Measurements from ENCODE around the gene METTL27.
"Not testable (repeated sequence)": the region's sequence is repeated elsewhere in the genome, so short reads cannot be mapped to it uniquely, and the experiment has no call there.

Gene METTL27

DNA sequence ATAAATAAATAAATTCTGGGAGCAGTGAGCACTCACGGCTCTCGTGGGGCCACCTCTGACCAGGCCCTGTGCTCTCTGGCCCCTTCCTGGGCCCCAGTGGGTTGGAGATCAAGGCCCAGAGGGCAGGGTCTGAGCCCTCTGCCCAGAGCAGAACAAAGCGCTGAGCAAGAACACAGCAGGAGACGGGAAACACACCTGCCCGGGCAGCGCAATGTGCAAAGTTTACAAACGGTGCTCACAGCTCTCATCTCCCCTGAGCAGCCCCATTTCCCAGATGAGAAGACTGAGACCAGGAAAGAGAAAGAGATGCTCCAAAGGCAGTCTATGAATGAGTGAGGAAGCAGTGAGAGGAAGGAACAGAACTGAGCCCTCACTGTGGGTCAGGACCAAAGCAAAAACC, 3.0 kb downstream of the METTL27 start:
- DNase-seq (ENCODE audit: low spot score) = no peak

DNA sequence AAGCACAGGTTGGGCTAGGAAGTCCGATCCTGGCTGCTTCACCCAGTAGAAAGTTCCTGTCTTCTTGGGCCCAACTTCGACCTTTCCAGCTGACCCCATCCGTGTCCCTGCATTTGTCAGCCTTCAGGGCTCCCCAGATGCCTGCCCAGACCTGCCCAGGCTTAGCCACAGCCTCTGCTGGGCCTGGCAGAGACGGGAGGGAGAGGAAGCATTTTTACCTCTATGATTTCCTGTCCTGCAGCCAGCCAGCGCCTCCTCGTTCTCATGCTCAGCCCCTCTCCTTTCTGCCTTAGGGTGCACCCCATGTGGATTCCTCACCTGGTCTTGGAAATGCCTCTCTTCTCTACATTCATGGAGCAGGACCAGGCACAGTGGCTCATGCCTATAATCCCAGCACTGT, 3.7 kb downstream of the METTL27 start:
- no peak for DNase-seq (ENCODE audit: low spot score)

DNA sequence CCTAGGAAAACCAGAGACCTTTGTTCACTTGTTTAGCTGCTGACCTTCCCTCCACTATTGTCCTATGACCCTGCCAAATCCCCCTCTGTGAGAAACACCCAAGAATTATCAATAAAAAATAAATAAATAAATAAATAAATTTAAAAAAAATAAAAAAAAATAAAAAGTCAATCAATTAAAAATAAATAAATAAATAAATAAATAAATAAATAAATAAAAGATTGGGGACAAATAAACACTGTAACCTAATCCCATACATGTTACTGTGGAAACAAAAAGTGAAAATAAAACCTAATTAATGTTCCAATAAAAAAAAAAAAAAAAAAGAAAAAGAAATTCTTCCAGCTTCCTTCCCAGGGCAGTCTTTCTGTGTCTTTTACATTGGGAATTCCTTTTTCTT, 5.1 kb downstream of the METTL27 start:
- not testable (repeated sequence) for DNase-seq (ENCODE audit: low spot score)

DNA sequence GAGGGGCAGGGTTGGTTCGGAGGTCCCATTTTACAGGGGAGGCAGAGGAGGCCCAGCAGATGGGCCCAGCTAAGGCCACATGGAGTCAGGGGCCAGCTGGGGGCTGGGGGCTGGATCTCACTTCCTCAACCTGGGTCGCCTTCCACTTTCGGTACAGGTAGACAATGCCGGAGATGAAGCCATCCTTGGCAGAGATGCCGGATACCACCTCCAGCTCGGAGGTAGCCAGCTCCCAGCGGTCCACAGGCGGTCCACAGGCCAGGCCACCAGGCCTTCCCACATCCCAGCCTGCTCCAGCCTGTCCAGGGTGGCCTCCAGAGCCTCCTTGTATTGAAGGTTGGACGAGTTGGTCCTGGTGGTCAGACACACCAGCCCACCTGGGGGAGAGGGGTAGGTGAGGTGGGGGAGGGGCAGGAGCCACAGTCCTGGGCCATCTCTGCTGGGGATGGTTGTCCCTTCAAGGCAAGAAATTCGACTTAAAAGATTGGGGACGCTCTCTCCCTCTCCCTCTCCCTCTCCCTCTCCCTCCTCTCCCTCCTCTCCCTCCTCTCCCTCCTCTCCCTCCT, 7.6 kb downstream of the METTL27 start:
- DNase-seq (ENCODE audit: low spot score) = no peak

DNA sequence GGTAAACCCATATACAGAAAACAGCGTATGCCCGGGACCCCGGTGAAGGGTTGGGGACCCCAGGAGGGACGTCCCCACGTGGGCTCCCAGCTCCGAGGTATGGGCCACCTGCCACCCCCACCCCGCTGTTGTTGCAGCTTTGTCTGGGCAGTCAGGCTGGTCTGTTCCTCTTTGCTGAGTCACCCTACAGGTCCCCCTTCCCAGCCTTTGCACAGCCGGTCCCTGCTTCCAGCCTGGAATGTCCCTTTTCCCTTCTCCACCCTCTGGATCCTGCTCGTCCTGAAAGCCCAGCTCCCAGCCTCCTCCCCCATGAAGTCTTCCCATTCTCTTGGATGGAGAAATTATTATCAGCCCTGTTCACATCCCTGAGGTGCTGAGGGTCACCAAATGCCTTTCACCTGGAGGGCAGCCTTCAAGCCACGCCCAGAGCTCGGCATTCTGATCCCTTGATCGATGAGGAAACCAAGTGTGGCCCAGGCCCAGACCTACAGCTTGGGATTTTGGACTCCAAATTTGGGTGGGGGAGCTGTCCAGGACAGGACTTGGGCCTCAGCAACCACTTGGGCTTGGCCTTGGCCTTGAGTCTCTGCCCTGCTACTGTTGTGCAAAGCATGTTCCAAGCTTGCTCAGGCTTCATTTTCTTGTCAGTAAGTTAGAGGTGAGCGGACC, 8.9 kb downstream of the METTL27 start:
- DNase-seq (ENCODE audit: low spot score) = no peak

DNA sequence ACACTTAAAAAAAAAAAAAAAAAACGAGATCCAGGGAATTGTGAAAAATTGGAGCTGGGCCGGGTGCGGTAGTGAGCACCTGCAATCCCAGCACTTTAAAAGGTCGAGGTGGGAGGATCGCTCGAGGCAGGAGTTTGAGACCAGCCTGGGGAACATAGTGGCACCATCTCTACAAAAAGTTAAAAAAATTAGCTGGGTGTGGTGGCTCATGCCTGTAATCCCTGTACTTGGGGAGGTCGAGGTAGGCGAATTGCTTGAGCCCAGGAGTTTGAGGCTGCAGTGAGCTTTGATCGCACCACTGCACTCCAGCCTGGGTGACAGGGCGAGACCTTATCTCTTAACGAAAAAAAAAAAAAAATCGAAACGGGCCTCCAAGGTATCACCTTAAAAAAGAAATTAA, 9.5 kb downstream of the METTL27 start:
- DNase-seq (ENCODE audit: low spot score) = no peak

DNA sequence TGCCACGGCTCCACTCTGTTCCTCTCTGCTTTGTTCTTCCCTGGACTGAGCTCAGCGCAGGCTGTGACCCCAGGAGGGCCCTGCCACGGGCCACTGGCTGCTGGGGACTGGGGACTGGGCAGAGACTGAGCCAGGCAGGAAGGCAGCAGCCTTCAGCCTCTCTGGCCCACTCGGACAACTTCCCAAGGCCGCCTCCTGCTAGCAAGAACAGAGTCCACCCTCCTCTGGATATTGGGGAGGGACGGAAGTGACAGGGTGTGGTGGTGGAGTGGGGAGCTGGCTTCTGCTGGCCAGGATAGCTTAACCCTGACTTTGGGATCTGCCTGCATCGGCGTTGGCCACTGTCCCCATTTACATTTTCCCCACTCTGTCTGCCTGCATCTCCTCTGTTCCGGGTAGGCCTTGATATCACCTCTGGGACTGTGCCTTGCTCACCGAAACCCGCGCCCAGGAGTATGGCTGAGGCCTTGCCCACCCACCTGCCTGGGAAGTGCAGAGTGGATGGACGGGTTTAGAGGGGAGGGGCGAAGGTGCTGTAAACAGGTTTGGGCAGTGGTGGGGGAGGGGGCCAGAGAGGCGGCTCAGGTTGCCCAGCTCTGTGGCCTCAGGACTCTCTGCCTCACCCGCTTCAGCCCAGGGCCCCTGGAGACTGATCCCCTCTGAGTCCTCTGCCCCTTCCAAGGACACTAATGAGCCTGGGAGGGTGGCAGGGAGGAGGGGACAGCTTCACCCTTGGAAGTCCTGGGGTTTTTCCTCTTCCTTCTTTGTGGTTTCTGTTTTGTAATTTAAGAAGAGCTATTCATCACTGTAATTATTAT, 10.3 kb downstream of the METTL27 start:
- DNase-seq (ENCODE audit: low spot score) = no peak

DNA sequence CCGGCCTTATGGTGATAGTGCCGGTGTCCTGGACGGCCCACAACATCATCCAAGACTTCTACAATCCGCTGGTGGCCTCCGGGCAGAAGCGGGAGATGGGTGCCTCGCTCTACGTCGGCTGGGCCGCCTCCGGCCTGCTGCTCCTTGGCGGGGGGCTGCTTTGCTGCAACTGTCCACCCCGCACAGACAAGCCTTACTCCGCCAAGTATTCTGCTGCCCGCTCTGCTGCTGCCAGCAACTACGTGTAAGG, 10.8 kb downstream of the METTL27 start:
- DNase-seq (ENCODE audit: low spot score) = no peak

DNA sequence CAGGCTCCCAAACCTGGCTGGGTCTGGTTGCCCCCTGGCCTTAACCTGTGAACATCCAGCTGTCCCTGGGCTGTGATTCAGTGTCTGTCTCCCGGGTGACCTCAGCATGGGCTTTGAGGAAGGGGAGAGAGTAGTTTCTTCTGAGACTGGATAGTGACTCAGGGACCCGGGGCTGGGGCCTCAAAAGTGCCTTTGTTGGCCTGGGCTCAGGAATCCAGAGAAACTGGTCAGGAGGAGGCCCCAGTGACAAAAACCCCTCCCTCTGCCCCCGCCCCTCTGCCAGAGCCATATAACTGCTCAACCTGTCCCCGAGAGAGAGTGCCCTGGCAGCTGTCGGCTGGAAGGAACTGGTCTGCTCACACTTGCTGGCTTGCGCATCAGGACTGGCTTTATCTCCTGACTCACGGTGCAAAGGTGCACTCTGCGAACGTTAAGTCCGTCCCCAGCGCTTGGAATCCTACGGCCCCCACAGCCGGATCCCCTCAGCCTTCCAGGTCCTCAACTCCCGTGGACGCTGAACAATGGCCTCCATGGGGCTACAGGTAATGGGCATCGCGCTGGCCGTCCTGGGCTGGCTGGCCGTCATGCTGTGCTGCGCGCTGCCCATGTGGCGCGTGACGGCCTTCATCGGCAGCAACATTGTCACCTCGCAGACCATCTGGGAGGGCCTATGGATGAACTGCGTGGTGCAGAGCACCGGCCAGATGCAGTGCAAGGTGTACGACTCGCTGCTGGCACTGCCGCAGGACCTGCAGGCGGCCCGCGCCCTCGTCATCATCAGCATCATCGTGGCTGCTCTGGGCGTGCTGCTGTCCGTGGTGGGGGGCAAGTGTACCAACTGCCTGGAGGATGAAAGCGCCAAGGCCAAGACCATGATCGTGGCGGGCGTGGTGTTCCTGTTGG, 11.4 kb downstream of the METTL27 start, which contains the start of gene CLDN4:
Gene CLDN4 (plus strand): TSS at position 316 of the 903 bp plus-strand sequence. CDS start 206 bp downstream, at position 522.
- no peak for DNase-seq (ENCODE audit: low spot score)

DNA sequence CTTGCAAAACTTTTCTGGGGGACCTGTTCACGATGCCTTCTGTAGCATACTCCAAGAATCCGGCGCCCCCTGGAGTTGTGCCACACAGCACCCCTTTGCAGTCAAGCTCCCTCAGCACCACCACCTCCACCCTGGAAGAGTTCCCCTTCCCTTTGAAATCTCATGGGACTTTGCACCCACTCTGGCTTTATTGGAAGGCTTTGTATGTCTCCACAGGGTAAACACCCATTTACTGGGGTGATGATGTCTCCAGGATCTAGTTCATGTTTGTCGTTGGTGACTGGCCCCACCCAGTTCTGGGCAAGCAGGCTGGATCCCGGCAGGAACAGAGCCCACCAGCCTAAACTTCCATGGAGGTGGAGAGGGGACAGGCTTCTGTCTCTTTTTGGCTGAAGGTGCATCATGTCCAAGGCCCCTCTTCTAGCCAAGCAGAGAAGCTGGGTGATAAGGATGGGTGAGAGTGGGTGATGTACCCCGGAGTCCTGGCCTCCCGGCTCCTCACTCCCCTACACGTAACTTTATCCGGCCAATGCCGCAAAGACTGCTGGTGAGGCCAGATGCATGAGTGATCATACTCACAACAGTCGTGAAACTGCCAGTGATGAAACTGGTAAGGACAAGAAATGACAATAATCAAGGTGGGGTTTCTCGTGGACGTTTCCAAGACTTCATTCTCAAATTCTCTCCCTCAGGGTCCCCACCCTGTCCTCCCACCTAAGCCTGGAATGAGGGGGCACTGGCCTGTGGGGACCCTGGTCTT, 12.2 kb downstream of the METTL27 start:
- DNase-seq (ENCODE audit: low spot score) = no peak

DNA sequence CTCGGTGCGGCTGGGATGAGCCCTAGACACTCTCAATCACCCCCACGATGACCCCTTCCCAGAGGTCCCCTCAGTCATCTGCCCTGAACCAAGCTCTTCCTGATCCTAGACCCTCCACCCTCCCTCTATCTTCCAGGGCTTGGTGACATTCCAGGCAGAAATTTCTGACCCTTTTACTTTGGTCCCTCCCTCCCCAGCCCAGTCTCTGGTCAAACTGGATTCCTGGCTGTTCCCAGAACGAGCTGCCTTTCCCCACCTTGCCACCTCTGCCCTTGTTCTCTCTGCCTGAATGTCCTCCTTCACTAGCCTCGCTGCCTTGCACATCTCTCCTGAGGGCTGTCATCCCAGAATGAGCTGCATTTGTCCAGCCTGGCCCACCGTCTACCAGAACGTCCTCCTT, 12.8 kb downstream of the METTL27 start:
- no peak for DNase-seq (ENCODE audit: low spot score)

DNA sequence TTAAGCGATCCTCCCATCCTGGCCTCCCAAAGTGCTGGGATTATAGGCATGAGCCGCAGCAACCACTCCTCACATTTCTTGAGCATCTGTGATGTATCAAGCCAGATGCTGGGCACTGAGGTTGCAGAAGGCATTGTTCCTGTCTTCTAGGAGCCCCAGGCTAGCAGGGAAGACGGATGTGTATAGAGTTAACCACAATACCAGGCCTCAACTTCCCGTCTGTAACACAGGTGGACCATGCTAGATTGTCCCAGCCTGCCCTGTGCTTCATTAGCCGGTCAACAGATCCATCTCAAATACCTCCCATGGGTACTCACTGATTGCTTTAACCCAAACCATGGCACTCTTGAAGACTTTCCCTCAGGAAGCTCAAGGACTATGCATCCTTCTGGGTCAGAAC, 13.3 kb downstream of the METTL27 start:
- no peak for DNase-seq (ENCODE audit: low spot score)

DNA sequence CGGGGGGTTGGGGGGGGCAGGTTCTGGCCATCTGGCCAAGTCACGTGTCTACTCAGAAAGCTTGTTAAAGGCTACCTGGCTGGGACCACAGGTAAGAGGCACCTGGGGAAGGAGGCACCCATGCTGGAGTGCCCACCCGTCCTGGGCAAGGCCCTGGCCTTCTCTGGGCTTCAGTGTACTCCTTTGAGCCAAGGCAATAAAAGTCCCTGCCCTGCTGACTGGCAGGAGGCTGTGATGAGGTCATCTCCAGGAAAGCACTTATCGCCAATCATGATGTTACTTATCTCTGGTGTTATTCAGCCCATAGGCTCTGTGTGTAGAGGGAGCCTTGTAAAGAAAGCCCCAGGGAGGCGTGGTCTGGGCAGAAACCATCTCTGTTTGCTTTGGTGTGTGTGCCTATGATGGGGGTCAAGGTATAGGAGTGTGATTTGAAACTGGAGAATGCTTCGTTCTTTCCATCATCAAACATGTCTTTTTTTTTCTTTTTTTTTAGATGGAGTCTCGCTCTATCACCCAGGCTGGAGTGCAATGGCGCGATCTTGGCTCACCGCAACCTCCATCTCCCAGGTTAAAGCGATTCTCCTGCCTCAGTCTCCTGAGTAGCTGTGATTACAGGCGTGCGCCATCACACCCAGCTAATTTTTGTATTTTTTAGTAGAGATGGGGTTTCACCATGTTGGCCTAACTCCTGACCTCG, 14.1 kb downstream of the METTL27 start:
- peak; percentile 64 for DNase-seq (ENCODE audit: low spot score)

DNA sequence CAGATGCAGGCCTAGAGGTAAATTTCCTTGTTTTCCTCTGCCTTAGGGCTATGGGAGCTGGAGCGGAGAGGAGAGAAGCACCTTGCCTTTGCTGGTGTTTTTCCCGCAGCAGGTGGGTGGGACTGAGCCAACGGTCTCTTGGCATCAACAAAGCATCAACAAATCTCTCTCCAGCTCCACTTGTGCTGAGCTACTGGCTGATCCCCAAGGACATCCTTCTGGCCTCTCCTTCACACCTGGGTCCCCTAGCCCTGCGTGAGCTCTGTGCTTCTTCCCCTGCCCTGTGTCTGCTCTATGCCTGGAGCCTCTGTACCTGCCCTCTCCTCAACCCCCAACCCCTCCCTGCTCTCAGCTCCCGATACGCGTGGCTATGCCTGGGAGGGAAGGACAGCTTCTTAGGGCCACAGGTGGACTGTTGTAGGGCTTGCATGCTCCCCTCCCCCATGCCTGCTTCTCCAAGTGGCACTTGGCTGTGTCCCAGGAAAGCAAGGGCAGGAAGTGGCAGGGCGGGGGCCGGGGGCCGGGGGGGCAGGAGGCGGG, 14.7 kb downstream of the METTL27 start:
- no peak for DNase-seq (ENCODE audit: low spot score)

DNA sequence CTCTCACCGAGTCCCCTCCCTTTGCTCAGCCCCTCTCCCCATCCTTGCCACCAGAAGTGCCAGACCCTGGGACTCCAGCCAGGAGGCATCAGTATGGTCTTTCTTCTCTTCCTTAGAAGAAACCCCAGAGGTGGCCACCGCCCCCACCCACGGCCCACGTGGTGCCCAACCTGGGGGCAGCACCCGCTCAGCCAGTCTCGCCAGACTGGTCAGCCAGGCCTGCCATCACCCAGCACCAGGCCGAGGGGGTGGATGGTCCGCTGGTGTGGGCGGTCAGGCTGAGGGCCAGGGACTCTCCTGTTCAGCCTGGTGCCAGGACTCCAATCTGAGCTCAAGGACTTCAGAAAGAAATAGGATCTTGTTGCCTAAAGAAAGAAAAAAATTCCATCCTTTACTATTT, 17.3 kb downstream of the METTL27 start:
- DNase-seq (ENCODE audit: low spot score) = no peak

DNA sequence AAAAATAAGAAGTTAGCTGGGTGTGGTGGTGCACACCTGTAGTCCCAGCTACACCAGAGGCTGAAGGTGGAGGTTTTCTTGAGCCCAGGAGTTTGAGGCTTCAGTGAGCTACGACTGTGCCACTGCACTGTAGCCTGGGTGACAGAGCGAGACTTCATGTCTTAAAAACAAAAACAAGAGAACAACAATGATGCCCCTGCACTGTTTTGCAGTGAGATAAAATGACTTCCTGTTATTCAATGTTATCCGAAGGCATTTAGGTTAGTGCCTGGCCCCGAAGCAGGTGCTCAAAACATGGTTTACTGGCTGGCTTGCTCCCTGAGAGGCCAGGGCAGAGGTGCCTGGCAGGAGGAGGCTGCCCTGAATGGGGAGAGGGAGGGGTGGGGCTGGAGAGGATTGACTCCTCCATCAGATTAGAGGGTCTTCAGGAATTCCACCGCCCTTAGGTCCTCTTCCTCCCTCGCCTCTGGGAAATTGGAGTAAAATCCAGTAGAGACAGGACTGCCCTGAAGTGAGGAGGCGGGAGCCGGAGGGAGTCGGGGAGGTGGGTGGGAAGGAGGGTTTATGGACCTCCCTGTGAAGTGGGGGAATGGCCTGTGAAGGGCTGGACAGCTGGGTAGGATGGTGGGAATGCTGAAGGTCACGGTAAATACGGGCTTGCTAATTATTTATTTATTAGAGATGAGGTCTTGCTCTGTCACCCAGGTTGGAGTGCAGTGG, 18.3 kb downstream of the METTL27 start:
- DNase-seq (ENCODE audit: low spot score) = no peak

DNA sequence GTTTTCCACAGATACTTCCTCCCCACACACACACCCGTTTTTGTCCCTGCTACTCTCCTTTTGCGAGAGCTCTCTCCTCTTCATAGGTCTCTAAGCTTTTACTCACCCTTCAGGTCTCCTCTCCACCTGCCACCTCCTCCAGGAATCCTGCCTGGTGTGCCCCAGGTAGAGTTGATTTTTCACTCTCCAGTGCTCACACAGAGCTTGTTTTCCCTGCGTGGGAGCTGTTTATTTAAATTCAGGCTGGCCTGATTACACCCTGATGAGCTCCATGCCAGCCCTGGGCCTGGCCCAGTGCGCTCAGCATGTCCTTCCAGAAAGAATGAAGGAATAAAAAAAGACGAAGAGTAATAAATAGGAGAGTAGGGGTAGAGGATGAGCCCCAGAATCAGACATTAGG, 19.1 kb downstream of the METTL27 start:
- DNase-seq (ENCODE audit: low spot score) = no peak

DNA sequence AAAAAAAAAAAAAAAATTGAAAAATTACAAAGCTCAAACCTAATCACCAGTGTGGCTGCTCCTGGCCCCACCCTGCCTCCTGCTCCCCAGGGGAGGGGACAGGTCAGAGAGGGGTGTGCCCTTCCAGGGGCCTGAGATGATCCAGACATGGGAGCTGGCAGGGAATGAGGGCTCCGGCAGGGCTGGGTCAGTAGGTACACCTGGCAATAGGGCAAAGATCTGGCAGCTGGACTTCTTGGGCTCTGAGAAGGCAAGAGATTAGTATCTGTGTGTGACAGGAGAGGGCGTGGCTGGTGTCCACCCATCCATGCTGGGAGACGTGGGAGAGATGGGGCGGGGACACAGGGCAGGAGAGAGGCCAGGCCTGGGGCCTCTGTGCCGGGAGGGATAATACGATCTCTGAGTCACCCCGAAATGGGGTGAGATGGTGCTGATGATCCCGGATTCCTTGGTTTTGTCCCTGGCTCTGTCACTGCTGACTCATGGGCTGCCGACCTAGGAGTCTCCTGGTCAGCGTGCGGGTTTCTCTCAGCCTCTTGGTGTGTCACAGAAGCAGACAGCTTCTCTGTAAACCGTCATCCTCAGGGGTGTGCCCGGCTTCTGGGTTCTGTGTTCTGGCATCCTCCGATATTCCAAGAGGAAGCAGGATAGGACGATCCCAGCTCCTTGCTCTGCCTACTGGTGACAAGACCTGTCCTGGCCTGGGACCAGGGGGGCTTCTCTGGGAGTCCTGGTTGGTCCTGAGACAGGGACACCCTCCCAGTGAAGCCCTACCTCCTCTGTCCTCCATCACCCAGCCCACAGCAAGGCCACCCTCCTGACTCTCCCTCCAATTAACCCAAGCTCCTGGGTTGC, 19.8 kb downstream of the METTL27 start:
- peak; percentile 97 for DNase-seq (ENCODE audit: low spot score)

DNA sequence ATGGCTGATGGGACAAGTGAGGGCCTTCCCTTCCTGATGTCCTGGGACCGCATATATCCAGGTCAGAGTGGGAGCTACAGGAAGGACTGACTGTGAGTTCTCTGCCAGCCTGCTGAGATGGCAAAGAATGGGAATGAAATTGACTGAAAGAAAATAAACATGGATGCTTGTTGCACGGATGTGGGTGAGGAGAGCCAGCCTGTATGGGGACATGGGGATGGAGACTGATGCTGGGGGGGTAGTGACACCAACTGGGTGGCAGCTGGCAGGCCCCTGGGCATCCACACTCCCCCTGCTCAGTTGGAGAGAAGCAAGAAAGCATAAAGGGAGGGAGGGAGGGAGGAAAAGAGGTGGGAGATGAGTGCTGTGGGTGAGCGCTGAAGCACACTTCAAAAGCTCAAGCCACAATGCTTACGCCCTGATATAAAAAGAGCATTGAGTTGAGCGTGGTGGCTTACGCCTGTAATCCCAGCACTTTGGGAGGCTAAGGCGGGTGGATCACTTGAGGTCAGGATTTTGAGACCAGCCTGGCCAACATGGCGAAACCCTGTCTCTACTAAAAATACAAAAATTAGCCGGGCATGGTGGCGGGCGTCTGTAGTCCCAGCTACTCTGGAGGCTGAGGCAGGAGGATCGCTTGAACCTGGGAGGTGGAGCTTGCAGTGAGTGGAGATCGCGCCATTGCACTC, 20.6 kb downstream of the METTL27 start:
- not testable (repeated sequence) for DNase-seq (ENCODE audit: low spot score)
